GM23248 (cell line): ENCODE measurements around the gene MAP3K21.

Experiments used
- EZH2 ChIP-seq: fragments of 200-600 bp; sonication (generic); IDR thresholded peaks from 2 replicates; pipeline ENCODE4 v1.6.1; 2018; ENCODE audit warnings: antibody characterized with exemption, mild to moderate bottlenecking; ENCODE audit not compliant: insufficient read depth, poor library complexity, severe bottlenecking
- EZH2phosphoT487 ChIP-seq: fragments of 200-600 bp; sonication (generic); IDR thresholded peaks from 2 replicates; pipeline ENCODE4 v1.6.1; 2018; ENCODE audit warnings: antibody characterized with exemption, moderate library complexity, mild to moderate bottlenecking, low read depth; ENCODE audit not compliant: insufficient read depth

- no peak for TF ChIP-seq EZH2phosphoT487
- no peak for TF ChIP-seq EZH2
Observed at GRCh38 chr1:233432916-233433315, 105.4 kb downstream of the MAP3K21 start.
